Measurements from ENCODE around the gene FARS2. TPM values are rescaled to one million over a fixed set of nuclear protein-coding genes. Genes with fewer than 3 reads are reported as not detected.

FARS2 gene
- total RNA-seq, 3 donors from 2014 or later = 12.0 to 29.6 (median 24.3) TPM

DNA sequence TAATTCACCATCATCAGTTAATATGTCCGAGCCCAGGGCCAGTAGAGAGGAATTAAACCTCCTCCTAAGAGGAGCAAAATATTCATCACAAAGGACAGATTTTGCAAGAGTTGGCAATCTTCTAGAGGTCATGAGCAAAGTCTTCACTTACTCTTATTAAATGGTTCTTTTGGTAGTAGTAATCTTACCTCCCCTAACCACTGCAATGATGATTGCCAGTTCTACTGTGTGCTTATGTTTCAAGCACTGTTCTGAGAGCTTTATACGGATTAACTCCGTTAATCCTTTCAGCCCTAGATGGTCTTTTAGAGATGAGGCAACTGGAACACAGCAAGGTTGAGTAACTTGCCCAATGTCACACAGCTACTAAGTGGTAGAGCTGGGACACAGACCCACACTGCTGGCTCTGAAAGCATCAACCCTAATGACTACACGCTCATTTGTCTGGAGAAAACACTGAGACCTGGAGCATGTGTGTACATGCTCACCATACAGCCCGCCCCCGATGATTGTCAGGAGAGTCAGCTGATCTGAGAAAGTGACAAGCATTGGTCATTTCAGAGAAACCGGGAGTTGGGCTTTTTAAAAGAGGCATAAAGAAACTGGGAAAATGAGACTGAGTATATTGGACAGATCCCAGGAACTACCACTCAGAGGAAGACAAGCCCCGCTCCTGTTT, 469.4 kb downstream of the FARS2 start:
- no peaks in the 10 kb centered on the region for H3K9me3 ChIP-seq
- intact Hi-C loops (cut with DNase I; ENCODE audit: low total_unique reads) = no loop called here
- DNase-seq (ENCODE audit: low spot score in 2 of 2) = no peak
- TF ChIP-seq CTCF (IDR thresholded peaks at IDR 0.05) (no peak), POLR2A (IDR thresholded peaks at IDR 0.05) (no peak), POLR2AphosphoS5 (IDR thresholded peaks at IDR 0.05) (no peak)
- no peak overlapping the region for H3K4me3 ChIP-seq
- H3K4me1 ChIP-seq = no peaks in the 10 kb centered on the region
- H3K27me3 ChIP-seq = no peaks in the 10 kb centered on the region
- H3K36me3 ChIP-seq = no peaks in the 10 kb centered on the region
- no peak overlapping the region for H3K27ac ChIP-seq

DNA sequence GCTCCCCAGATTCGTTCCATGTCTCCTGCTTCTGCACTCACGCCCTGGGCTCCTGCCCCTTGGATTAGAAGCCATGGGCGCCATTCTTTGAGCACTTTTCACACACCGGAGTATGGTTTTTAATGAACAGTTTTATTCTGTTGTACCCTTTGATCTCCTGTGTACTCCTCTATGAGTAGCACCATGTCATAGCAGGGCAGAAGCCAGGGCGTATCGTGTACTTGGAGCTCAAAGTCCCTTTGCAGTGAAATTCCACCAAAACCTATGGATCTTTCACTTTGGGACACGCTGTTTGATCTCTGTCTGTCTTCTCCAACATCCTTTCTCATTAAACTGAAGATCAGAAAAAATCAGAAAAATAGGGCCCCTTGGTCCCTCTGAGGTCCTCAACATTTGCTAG, 470.1 kb downstream of the FARS2 start:
- Histone ChIP-seq H3K9me3 (no peaks in the 10 kb centered on the region), H3K27me3 (no peaks in the 10 kb centered on the region), H3K36me3 (no peaks in the 10 kb centered on the region), H3K27ac (no peak overlapping the region), H3K4me1 (no peaks in the 10 kb centered on the region), H3K4me3 (no peak overlapping the region)
- no peak for TF ChIP-seq CTCF (IDR thresholded peaks at IDR 0.05)
- TF ChIP-seq POLR2A (IDR thresholded peaks at IDR 0.05) = no peak
- DNase-seq (ENCODE audit: low spot score in 2 of 2) = no peak
- intact Hi-C loops (cut with DNase I; ENCODE audit: low total_unique reads) = no loop called here

GRCh38 chr6:5732496-5732895, 471.2 kb downstream of the FARS2 start:
- Histone ChIP-seq H3K4me3 (no peak overlapping the region), H3K36me3 (no peaks in the 10 kb centered on the region), H3K9me3 (no peaks in the 10 kb centered on the region), H3K4me1 (no peaks in the 10 kb centered on the region), H3K27ac (no peak overlapping the region), H3K27me3 (no peaks in the 10 kb centered on the region)
- no peak for DNase-seq (ENCODE audit: low spot score in 2 of 2)
- intact Hi-C loops (cut with DNase I; ENCODE audit: low total_unique reads) = no loop called here
- TF ChIP-seq CTCF (IDR thresholded peaks at IDR 0.05) (no peak), POLR2AphosphoS5 (IDR thresholded peaks at IDR 0.05) (no peak), POLR2A (IDR thresholded peaks at IDR 0.05) (no peak)

- intact Hi-C loops (cut with DNase I; ENCODE audit: low total_unique reads) = no loop called here
- no peaks in the 10 kb centered on the region for H3K9me3 ChIP-seq
- no peaks in the 10 kb centered on the region for H3K27me3 ChIP-seq
- TF ChIP-seq POLR2AphosphoS5 (IDR thresholded peaks at IDR 0.05) (no peak), CTCF (IDR thresholded peaks at IDR 0.05) (no peak), POLR2A (IDR thresholded peaks at IDR 0.05) (no peak)
- H3K4me1 ChIP-seq = no peaks in the 10 kb centered on the region
- no peak overlapping the region for H3K27ac ChIP-seq
- no peaks in the 10 kb centered on the region for H3K36me3 ChIP-seq
- no peak for DNase-seq (ENCODE audit: low spot score in 2 of 2)
- H3K4me3 ChIP-seq = no peak overlapping the region
Observed at GRCh38 chr6:5736016-5736738, 474.9 kb downstream of the FARS2 start.

DNA sequence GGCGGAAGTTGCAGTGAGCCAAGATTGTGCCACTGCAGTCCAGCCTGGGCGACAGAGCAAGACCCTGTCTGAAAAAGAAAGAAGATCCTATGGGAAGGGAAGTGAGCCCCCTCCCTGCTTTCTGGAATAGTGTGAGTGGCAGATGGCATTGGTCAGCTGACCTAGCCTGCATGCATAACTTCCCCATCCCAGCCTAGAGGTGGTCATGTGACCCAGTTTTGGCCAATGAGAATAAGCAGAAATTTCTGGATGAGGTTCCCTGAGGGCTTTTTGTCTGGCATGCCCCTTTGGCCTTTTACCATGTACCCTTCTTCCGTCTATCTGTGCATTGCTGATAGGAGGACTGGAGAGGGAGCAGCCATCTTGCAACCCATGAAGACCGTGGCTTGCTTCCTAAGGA, 476.1 kb downstream of the FARS2 start:
- intact Hi-C loops (cut with DNase I; ENCODE audit: low total_unique reads) = no loop called here
- H3K9me3 ChIP-seq = no peaks in the 10 kb centered on the region
- no peak for DNase-seq (ENCODE audit: low spot score in 2 of 2)
- H3K27me3 ChIP-seq = no peaks in the 10 kb centered on the region
- no peaks in the 10 kb centered on the region for H3K36me3 ChIP-seq
- TF ChIP-seq CTCF (IDR thresholded peaks at IDR 0.05) = no peak
- TF ChIP-seq POLR2AphosphoS5 (IDR thresholded peaks at IDR 0.05) = no peak
- TF ChIP-seq POLR2A (IDR thresholded peaks at IDR 0.05) = no peak
- H3K27ac ChIP-seq = no peak overlapping the region
- H3K4me1 ChIP-seq = no peaks in the 10 kb centered on the region
- H3K4me3 ChIP-seq = no peak overlapping the region
